ENCODE measurements around the gene SHC3.

The SHC3 gene

DNA sequence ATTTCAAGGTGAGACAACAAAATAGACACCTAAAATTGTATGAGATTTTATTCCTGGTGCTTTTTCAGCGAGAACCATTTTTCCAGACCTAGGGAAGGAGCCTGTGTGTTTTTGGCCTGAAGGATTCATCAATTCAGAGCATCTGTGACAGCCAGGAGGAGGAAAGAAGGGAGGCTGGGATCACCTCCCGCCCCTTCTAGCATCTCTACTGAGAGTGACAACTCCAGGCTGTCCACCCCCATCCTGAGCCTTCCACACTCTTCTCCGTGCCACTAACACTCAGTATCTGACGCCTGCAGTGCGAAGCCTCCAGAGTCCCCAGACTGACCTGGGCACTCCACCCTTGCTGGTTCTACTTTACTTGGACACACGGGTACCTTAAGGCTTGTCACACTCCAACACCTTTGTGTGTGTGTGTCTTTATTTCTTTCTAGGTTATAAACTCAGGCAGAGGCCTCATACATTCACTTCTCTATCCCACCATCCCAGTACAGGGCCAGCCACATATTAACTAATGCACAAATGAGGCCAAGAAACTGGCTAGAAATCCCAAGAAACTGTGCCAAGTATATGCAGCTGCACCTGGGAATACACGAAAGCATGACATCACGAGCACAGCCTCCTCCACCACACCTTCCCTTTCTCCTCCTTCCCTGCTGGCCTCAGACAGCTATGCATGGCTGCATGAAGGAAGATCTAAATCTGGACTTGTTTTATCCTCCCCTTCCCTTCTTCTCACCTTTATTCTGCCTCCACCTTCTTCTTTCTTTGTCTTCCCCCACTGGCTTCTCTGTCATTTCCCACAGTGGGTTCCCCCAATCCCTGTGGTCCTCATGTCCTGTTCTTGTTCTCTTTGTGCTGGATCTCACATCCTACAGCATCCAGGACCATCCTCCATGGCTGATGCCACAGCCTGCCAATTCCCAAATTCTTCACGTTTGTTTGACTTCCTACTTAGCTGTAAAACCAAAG is 171.3 kb downstream of the SHC3 start:
- no peak for DNase-seq (ENCODE audit: extremely low spot score)
- CTCF ChIA-PET: no interaction called here
- TF ChIP-seq, protein P1, sequence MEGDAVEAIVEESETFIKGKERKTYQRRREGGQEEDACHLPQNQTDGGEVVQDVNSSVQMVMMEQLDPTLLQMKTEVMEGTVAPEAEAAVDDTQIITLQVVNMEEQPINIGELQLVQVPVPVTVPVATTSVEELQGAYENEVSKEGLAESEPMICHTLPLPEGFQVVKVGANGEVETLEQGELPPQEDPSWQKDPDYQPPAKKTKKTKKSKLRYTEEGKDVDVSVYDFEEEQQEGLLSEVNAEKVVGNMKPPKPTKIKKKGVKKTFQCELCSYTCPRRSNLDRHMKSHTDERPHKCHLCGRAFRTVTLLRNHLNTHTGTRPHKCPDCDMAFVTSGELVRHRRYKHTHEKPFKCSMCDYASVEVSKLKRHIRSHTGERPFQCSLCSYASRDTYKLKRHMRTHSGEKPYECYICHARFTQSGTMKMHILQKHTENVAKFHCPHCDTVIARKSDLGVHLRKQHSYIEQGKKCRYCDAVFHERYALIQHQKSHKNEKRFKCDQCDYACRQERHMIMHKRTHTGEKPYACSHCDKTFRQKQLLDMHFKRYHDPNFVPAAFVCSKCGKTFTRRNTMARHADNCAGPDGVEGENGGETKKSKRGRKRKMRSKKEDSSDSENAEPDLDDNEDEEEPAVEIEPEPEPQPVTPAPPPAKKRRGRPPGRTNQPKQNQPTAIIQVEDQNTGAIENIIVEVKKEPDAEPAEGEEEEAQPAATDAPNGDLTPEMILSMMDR (IDR thresholded peaks at IDR 0.05; ENCODE audit: control extremely low read depth, extremely low read depth, low read depth, missing control alignments): no peak
- POLR2A ChIA-PET: no interaction called here

DNA sequence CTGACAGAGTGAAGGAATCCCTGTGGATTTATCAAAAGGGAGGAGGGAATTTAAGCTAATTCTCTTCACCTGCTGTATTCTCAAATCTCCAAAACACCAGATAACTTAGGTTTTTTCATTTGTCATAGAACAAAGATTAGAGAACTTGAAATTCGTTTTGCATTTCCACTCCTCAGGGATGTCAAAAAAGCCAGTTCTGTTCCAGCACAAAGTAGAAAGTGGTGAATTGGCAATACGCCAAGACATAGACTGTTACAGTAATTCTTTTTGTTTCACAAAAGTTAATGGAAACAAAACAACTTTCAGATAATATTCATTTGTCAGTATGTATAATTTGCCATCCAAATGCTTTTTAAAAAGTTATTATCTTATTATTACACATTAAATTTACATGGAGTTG is 172.4 kb downstream of the SHC3 start:
- POLR2A ChIA-PET: no interaction called here
- DNase-seq (ENCODE audit: extremely low spot score): no peak
- CTCF ChIA-PET: no interaction called here
- TF ChIP-seq, protein P1 (IDR thresholded peaks at IDR 0.05; ENCODE audit: control extremely low read depth, extremely low read depth, low read depth, missing control alignments): no peak

DNA sequence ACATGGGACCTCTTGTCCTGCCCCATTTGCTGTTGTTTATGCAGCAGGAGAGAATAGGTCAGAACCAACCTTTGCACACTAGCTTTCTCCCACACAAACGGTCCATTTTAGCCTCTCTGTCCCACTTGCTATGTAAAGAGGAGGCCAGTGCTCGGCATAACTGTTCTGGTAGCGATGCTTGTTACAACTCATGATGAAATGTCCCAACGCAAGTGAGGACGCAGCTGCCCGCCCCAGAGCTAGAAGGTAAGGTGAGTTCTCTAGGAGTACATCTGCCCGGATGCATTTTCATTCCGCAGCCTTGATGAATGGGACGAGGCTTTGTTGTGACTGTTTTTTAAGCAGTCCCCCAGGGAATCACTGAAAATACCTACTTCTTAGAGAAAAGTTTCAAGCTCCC is 173.3 kb downstream of the SHC3 start:
- POLR2A ChIA-PET: no interaction called here

DNA sequence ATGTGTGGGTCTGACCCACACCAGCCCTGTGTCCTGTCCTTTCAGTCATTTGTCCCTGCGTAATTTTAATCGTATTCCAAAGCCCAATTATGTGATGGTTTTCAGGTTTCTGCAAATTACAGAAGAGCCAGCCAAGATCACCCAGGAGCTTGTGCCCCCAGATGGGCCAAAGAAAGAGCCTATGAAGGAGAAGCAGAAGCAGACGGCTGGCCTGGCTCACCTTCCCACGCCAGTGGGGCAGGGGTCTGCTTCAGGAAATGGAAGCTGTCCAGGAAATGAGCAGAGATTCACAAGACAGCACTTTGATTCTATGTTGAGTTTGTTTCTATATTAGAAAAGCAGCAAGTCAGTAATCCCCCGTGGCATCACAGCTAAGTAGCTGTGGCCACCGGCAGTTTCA is 175.6 kb downstream of the SHC3 start:
- DNase-seq (ENCODE audit: extremely low spot score): no peak
- ChIA-PET CTCF (no interaction called here), POLR2A (no interaction called here)
- TF ChIP-seq, protein P1 (IDR thresholded peaks at IDR 0.05; ENCODE audit: control extremely low read depth, extremely low read depth, low read depth, missing control alignments): no peak

More for the DNA sequence above, 173.3 kb downstream of the SHC3 start:
- TF ChIP-seq, protein P1 (IDR thresholded peaks at IDR 0.05; ENCODE audit: control extremely low read depth, extremely low read depth, low read depth, missing control alignments): no peak
- no peak for DNase-seq (ENCODE audit: extremely low spot score)
- CTCF ChIA-PET: no interaction called here

DNA sequence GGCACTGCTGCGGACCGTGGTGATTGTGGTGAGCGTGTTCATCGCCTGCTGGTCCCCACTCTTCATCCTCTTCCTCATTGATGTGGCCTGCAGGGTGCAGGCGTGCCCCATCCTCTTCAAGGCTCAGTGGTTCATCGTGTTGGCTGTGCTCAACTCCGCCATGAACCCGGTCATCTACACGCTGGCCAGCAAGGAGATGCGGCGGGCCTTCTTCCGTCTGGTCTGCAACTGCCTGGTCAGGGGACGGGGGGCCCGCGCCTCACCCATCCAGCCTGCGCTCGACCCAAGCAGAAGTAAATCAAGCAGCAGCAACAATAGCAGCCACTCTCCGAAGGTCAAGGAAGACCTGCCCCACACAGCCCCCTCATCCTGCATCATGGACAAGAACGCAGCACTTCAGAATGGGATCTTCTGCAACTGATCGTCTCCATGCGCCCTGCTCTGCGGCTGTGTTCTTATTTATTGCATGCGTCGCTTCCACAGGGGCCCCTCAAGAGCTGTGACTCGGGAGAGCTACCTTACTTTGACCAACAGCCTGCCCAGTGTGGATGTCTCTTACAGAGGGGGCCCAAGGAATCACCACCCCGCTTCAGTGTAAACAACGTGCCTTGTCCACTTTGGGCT is 176.6 kb downstream of the SHC3 start:
- DNase-seq (ENCODE audit: extremely low spot score): no peak
- ChIA-PET POLR2A (no interaction called here), CTCF (interaction anchor here (1.1 to 1.8 kb wide), 4 partner anchors 8 to 409 kb away, joined by 3 to 15 read pairs (median 8); no protein-coding TSS in a partner anchor)
- TF ChIP-seq, protein P1 (IDR thresholded peaks at IDR 0.05; ENCODE audit: control extremely low read depth, extremely low read depth, low read depth, missing control alignments): no peak

DNA sequence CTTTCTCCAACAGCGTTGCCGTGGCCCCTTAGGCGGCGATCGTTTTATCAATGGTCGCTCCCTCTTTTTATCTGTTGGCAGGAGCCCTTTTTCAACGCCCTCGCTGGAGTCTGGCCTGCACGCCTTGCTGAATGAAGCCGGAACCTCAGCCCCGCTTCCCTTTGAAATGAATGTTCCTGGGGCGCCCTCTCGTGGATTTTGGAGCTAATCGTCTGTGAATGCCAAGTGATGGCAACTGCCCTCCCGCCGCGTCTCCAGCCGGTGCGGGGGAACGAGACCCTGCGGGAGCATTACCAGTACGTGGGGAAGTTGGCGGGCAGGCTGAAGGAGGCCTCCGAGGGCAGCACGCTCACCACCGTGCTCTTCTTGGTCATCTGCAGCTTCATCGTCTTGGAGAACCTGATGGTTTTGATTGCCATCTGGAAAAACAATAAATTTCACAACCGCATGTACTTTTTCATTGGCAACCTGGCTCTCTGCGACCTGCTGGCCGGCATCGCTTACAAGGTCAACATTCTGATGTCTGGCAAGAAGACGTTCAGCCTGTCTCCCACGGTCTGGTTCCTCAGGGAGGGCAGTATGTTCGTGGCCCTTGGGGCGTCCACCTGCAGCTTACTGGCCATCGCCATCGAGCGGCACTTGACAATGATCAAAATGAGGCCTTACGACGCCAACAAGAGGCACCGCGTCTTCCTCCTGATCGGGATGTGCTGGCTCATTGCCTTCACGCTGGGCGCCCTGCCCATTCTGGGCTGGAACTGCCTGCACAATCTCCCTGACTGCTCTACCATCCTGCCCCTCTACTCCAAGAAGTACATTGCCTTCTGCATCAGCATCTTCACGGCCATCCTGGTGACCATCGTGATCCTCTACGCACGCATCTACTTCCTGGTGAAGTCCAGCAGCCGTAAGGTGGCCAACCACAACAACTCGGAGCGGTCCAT is 177.4 kb downstream of the SHC3 start:
- ChIA-PET POLR2A (no interaction called here), CTCF (interaction anchor here (0.6 to 1.8 kb wide), 13 partner anchors 9 to 1050 kb away, joined by 3 to 15 read pairs (median 4); no protein-coding TSS in a partner anchor)
- TF ChIP-seq, protein P1 (IDR thresholded peaks at IDR 0.05; ENCODE audit: control extremely low read depth, extremely low read depth, low read depth, missing control alignments): peak; percentile 65
- peak; percentile 79 for DNase-seq (ENCODE audit: extremely low spot score)
